Endodermal cell (in vitro differentiated cells): ENCODE measurements around the gene GPR68. TPM values are rescaled to one million over a fixed set of nuclear protein-coding genes. Genes with fewer than 3 reads are reported as not detected.

Source experiments
- DNase-seq: peaks from one replicate; pipeline ENCODE4 v3.0.0-alpha.2; 2017
- H3K27ac ChIP-seq: 2 replicates; pipeline ENCODE4 v1.5.1; 2013; ENCODE audit warnings: mild to moderate bottlenecking, low read depth, low read length, moderate library complexity
- H3K27me3 ChIP-seq: 2 replicates; pipeline ENCODE4 v1.6.1; 2013; ENCODE audit warnings: mild to moderate bottlenecking, low read length, moderate library complexity; ENCODE audit not compliant: insufficient read depth, control insufficient read depth, poor library complexity, severe bottlenecking
- H3K36me3 ChIP-seq: 2 replicates; pipeline ENCODE4 v1.7.0; 2013; ENCODE audit warnings: mild to moderate bottlenecking, low read length, moderate library complexity; ENCODE audit not compliant: control insufficient read depth, insufficient read depth
- H3K4me1 ChIP-seq: one replicate; pipeline ENCODE4 v1.7.0; 2013; ENCODE audit warnings: low read length; ENCODE audit not compliant: control insufficient read depth, insufficient read depth
- H3K4me3 ChIP-seq: 2 replicates; pipeline ENCODE4 v1.5.1; 2013; ENCODE audit warnings: mild to moderate bottlenecking, low read length, moderate library complexity
- H3K9ac ChIP-seq: 2 replicates; pipeline ENCODE4 v1.6.1; 2013; ENCODE audit warnings: mild to moderate bottlenecking, low read length, moderate library complexity; ENCODE audit not compliant: poor library complexity, severe bottlenecking; ENCODE audit errors: extremely low read depth
- H3K9me3 ChIP-seq: 2 replicates; pipeline ENCODE4 v1.6.1; 2013; ENCODE audit warnings: mild to moderate bottlenecking, low read length, moderate library complexity; ENCODE audit not compliant: control insufficient read depth
- H3K27ac Mint-ChIP-seq: 2 replicates; pipeline ENCODE4 v1.8.0; 2020; ENCODE audit warnings: mixed read lengths
- H3K27me3 Mint-ChIP-seq: 2 replicates; pipeline ENCODE4 v1.8.0; 2021; ENCODE audit warnings: mild to moderate bottlenecking, mixed read lengths; ENCODE audit not compliant: insufficient read depth
- H3K36me3 Mint-ChIP-seq: 2 replicates; pipeline ENCODE4 v1.8.0; 2020; ENCODE audit warnings: low read depth, mixed read lengths
- H3K4me1 Mint-ChIP-seq: 2 replicates; pipeline ENCODE4 v1.8.0; 2020; ENCODE audit warnings: mixed read lengths
- H3K4me3 Mint-ChIP-seq: 2 replicates; pipeline ENCODE4 v1.8.0; 2020; ENCODE audit warnings: mild to moderate bottlenecking, moderate library complexity, mixed read lengths
- H3K9me3 Mint-ChIP-seq: 2 replicates; pipeline ENCODE4 v1.8.0; 2020; ENCODE audit warnings: mild to moderate bottlenecking, mixed read lengths
- WGBS, 2 experiments: methylation state at CpG; one replicate each; pipeline versions ENCODE4 v1.1.5 to v1.1.7; 2013; ENCODE audit warnings: missing lambda C conversion rate in 2 of 2, mixed read lengths in 1 of 2; ENCODE audit not compliant: insufficient coverage in 1 of 2, insufficient read length in 1 of 2; 5-methylcytosine and 5-hydroxymethylcytosine counted together
- total RNA-seq, 2 donors: library from RNA; stranded (reverse); fragmentation: NEBNext Ultra II Directional in 1 of 2; extraction: Animal tissue kit (Norgen Biotek cat#: 25700) in 1 of 2; gene quantifications; 2 replicates in 1 of 2; 3 replicates in 1 of 2; pipeline ENCODE4 v1.2.1, GENCODE V29; 2021
- TF ChIP-seq, protein P1 (sequence below): fragments of 200-600 bp; sonication (generic); conservative IDR thresholded peaks from 2 replicates; pipeline ENCODE4 v1.5.0; 2021; ENCODE audit warnings: antibody characterized with exemption, mild to moderate bottlenecking

Gene GPR68
- total RNA-seq, 2 donors from 2014 or later: 0.38 to 0.44 TPM

GRCh38 chr14:91289464-91289863 lies 45.0 kb upstream of the GPR68 start:
- no peak overlapping the region for H3K27ac Mint-ChIP-seq
- Histone ChIP-seq H3K4me3 (no peak overlapping the region), H3K27ac (no peak overlapping the region), H3K36me3 (peaks cover 35% of the 10 kb centered on the region), H3K9ac (no peak overlapping the region), H3K4me1 (no peaks in the 10 kb centered on the region), H3K27me3 (no peaks in the 10 kb centered on the region), H3K9me3 (no peaks in the 10 kb centered on the region)
- DNase-seq: no peak
- peaks cover 5% of the 10 kb centered on the region for H3K4me1 Mint-ChIP-seq
- H3K4me3 Mint-ChIP-seq: no peak overlapping the region
- no peaks in the 10 kb centered on the region for H3K9me3 Mint-ChIP-seq
- no peaks in the 10 kb centered on the region for H3K27me3 Mint-ChIP-seq
- TF ChIP-seq, protein P1, sequence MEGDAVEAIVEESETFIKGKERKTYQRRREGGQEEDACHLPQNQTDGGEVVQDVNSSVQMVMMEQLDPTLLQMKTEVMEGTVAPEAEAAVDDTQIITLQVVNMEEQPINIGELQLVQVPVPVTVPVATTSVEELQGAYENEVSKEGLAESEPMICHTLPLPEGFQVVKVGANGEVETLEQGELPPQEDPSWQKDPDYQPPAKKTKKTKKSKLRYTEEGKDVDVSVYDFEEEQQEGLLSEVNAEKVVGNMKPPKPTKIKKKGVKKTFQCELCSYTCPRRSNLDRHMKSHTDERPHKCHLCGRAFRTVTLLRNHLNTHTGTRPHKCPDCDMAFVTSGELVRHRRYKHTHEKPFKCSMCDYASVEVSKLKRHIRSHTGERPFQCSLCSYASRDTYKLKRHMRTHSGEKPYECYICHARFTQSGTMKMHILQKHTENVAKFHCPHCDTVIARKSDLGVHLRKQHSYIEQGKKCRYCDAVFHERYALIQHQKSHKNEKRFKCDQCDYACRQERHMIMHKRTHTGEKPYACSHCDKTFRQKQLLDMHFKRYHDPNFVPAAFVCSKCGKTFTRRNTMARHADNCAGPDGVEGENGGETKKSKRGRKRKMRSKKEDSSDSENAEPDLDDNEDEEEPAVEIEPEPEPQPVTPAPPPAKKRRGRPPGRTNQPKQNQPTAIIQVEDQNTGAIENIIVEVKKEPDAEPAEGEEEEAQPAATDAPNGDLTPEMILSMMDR: no peak
- H3K36me3 Mint-ChIP-seq: peaks cover 59% of the 10 kb centered on the region
- 95 to 96% methylated on average over 4 of the region's 4 CpGs for WGBS, 2 experiments

DNA sequence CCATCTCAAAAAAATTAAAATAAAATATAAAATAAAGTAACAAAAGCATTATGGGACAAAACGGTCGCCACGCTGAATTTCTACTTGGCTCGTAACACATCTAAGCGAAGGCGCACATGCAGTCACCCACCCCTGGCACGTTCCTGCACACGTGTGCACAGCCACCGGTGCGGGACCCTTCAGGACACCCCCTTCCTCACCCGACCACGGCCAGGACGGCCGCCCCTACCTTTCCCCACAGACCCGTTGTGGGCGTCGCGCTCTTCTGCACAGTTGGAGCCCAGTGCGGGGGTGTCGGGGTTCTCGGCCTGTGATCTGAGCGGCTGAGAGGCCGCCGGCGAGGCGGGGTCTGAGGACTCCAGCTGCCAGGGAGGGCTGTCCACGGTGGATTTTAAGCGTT lies 44.4 kb upstream of the GPR68 start:
- no peak overlapping the region for H3K9ac ChIP-seq
- H3K27ac Mint-ChIP-seq: no peak overlapping the region
- WGBS, 2 experiments: 95 to 96% methylated on average over 22 to 28 of the region's 28 CpGs
- H3K27me3 Mint-ChIP-seq: no peaks in the 10 kb centered on the region
- TF ChIP-seq, protein P1: no peak
- no peak for DNase-seq
- H3K36me3 ChIP-seq: peaks cover 30% of the 10 kb centered on the region
- H3K4me3 ChIP-seq: no peak overlapping the region
- no peak overlapping the region for H3K4me3 Mint-ChIP-seq
- peaks cover 5% of the 10 kb centered on the region for H3K4me1 Mint-ChIP-seq
- no peaks in the 10 kb centered on the region for H3K4me1 ChIP-seq
- no peaks in the 10 kb centered on the region for H3K9me3 Mint-ChIP-seq
- H3K9me3 ChIP-seq: no peaks in the 10 kb centered on the region
- no peak overlapping the region for H3K27ac ChIP-seq
- H3K27me3 ChIP-seq: no peaks in the 10 kb centered on the region
- peaks cover 60% of the 10 kb centered on the region for H3K36me3 Mint-ChIP-seq

DNA sequence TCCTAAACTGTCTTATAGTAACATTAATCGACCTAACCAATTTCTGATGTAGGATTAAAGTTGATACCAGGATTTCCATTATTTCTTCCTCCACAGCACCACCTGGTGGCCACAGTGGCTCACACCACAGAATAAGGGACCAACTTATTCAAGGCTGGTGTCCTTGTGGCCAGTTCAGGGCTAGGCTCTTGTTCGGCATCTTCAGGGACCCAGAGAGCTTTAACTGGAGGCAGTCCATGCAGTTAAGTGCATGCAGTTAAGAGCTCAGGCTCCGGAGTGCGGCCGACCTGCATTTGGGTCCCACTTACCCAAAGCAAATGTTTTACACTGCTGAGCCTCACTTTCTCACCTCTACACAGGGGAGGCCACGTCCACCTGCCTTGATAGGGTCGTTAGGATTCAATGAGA lies 42.0 kb upstream of the GPR68 start:
- Mint-ChIP-seq H3K36me3 (peaks cover 63% of the 10 kb centered on the region), H3K9me3 (no peaks in the 10 kb centered on the region), H3K27me3 (no peaks in the 10 kb centered on the region), H3K27ac (peak overlapping the region; percentile 72), H3K4me3 (no peak overlapping the region), H3K4me1 (peaks cover 5% of the 10 kb centered on the region)
- H3K9me3 ChIP-seq: no peaks in the 10 kb centered on the region
- H3K4me1 ChIP-seq: no peaks in the 10 kb centered on the region
- peaks cover 44% of the 10 kb centered on the region for H3K36me3 ChIP-seq
- DNase-seq: peak; percentile 95
- H3K9ac ChIP-seq: no peak overlapping the region
- no peaks in the 10 kb centered on the region for H3K27me3 ChIP-seq
- WGBS, 2 experiments: 59 to 66% methylated on average over 5 to 7 of the region's 7 CpGs
- TF ChIP-seq, protein P1: peak; percentile 97
- H3K27ac ChIP-seq: no peak overlapping the region
- no peak overlapping the region for H3K4me3 ChIP-seq
